ENCODE results near the gene CDC42. TPM values are rescaled to one million over a fixed set of nuclear protein-coding genes. Genes with fewer than 3 reads are reported as not detected.

The CDC42 gene
- total and polyA plus RNA-seq, 2 of the 13 experiments (the other 11 are each of a cell fraction or from before 2014, with no cell fraction given) = 138 to 237 TPM

- TF ChIP-seq ZHX2 (IDR thresholded peaks at IDR 0.05; ENCODE audit: low read depth) = peak; percentile 53
- no peak for TF ChIP-seq ZHX2 (CRISPR knock-in tag; IDR thresholded peaks at IDR 0.05; ENCODE audit: borderline replicate concordance)
- TF ChIP-seq ZNF772 (CRISPR knock-in tag; IDR thresholded peaks at IDR 0.05) = no peak; the same call in 1 of the 2 replicates
- TF ChIP-seq HIC2 (CRISPR knock-in tag; IDR thresholded peaks at IDR 0.05; ENCODE audit: low read depth) = peak; percentile 36; the same call in 1 of the 2 replicates
- TF ChIP-seq ZNF883 (CRISPR knock-in tag; IDR thresholded peaks at IDR 0.05; ENCODE audit: not compliant biosample characterization) = peak; percentile 51
- TF ChIP-seq BHLHE40 (IDR thresholded peaks at IDR 0.05; ENCODE audit: low read length) = no peak
- TF ChIP-seq RCOR2 (CRISPR knock-in tag; IDR thresholded peaks at IDR 0.05) = no peak
- no peak for TF ChIP-seq NR2F2 (IDR thresholded peaks at IDR 0.05; ENCODE audit: borderline replicate concordance, low read depth)
- no peak for TF ChIP-seq KAT2B (IDR thresholded peaks at IDR 0.05; ENCODE audit: borderline replicate concordance, low read depth, low read length)
- no peak; the same call in 1 of the 2 replicates for TF ChIP-seq ZNF253 (CRISPR knock-in tag; IDR thresholded peaks at IDR 0.05; ENCODE audit: borderline replicate concordance)
- no peak for TF ChIP-seq BCLAF1 (IDR thresholded peaks at IDR 0.05)
- TF ChIP-seq MED8 (CRISPR knock-in tag; IDR thresholded peaks at IDR 0.05; ENCODE audit: insufficient replicate concordance) = peak; percentile 52
- no peak; the same call in 1 of the 2 replicates for TF ChIP-seq GZF1 (CRISPR knock-in tag; IDR thresholded peaks at IDR 0.05)
- 0 out of 2 replicates have a peak, but pooled peaks have one; percentile 37 for TF ChIP-seq ZHX1 (CRISPR knock-in tag; IDR thresholded peaks at IDR 0.05; ENCODE audit: low read depth)
- no peak for TF ChIP-seq PAWR (CRISPR knock-in tag; IDR thresholded peaks at IDR 0.05; ENCODE audit: borderline replicate concordance)
These were observed 26.9 kb upstream of the CDC42 start (continued) for GRCh38 chr1:22025368-22026155.

All from HepG2 (cell line).